ENCODE data around the gene FBXO7.

The FBXO7 gene

DNA sequence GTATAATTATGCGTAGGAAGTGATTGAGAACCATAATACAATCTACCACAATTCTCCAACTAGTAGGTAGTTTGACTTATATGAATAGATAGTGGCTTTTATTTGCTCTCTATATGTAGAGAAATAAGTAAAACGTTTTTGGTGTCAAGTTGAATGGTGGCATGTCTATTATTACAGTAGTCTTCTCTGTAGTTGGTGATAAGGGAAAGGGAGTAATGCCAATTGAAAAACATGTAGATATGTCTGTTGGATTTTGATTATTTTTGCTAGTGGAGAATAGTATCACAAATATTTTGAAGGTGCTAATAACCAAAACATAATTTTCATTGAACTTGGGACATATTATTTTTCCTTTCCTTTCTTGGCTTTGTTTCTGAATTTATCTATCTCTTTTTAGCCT lies 17.5 kb downstream of the FBXO7 start:
- DNase-seq, result no peak

- no peak for DNase-seq
Measured at GRCh38 chr22:32493551-32493950, 18.9 kb downstream of the FBXO7 start.

GRCh38 chr22:32494971-32495370 lies 20.4 kb downstream of the FBXO7 start:
- DNase-seq, result no peak

- no peak for DNase-seq
Measured at GRCh38 chr22:32499666-32500065, 25.1 kb downstream of the FBXO7 start.

- no peak for DNase-seq
Measured at GRCh38 chr22:32501836-32502752, 27.5 kb downstream of the FBXO7 start.

DNA sequence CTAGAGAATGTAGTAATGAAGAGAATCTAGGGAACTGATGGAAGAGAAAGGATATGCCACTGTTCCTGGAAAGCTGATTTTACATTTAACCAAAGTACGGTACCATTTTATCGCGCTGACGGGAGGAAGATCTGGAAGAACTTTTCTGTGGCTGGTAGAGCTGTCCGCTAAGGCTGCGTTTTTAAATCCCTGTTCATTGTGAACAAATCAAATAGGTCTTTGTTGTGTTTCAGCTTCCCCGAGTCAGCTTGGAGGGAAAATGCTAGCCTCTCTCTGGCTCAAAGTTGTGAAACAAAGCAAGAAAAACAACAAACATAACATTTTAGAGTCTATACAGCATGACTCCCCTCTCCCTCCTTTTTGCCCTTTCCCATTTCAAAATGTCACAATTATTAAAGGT lies 34.4 kb downstream of the FBXO7 start:
- DNase-seq, result no peak

GRCh38 chr22:32511274-32511673 lies 36.7 kb downstream of the FBXO7 start:
- DNase-seq, result no peak

DNA sequence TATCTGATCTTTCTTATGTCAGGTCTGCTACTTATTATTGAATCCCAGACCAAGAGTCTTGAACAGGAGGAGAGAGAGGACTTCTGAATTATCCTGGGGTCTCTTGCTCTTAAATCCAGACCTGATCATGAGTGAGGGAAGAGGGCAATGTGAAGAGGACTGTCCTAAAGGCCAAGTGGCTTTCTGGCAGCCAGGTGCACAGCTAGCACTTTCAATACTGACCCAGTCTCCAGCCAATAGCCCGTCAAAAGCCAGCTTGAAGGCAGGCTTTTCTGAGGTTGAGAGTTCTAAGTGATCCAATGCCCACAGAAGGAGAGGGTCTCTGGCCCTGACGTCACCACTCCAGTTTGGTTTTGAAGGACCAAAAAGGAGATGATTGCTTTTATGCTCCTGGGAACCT lies 37.2 kb downstream of the FBXO7 start:
- no peak for DNase-seq

DNA sequence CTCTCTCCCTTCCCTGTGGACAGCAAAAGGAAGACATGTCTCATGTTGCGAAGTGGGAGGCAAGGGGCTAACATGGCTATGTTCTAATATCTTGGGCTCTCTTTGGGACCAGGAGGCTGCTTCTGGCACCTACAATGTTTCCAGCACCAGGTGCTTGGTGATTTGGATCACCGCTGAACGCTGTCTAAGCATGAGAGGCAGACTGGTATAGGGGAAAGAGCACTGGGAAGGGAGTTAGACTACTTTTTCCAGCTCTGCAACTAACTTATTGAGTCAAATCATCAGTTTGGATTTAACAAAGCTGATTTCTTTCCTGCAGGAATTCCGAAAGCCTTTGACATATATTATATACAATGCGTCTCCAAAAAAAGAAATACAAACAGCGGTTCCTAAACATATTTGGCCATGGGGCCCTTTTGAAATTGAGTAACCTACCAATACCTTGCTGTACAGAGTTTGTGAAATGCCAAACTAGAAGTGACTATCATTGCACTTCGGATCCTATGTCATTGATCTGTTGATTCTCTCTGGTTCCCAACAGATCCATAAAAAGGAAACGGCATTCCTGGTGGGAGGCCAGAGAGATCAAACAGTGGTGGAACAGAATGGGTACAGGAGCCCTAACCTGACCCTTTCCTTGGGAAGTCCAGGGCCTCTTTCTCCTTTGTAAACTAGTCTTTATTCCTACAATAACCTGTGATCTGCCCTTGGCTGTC lies 37.8 kb downstream of the FBXO7 start:
- no peak for DNase-seq

- DNase-seq, result no peak
Measured at GRCh38 chr22:32515084-32515483, 40.5 kb downstream of the FBXO7 start.

GRCh38 chr22:32517488-32517887 lies 42.9 kb downstream of the FBXO7 start:
- DNase-seq, result no peak

- no peak for DNase-seq
Measured at GRCh38 chr22:32517921-32518320, 43.3 kb downstream of the FBXO7 start.

GRCh38 chr22:32518381-32518780 lies 43.8 kb downstream of the FBXO7 start:
- no peak for DNase-seq

DNA sequence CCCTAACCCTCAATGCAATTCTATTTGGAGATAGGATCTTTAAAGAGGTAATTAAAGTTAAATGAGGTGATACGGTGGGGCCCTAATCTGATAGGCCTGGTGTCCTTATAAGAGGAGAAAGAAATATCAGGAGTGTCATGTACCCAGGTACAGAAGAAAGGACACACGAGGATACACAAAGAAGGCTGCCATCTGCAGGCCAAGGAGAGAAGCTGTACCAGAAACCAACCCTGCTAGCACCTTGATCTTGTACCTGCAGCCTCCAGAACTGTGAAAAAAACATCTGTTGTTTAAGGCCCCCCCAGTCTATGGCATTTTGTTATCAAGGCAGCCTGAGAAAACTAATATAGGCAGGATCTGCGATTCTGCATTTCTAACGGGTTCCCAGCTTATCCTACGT lies 44.2 kb downstream of the FBXO7 start:
- DNase-seq, result no peak

- DNase-seq, result no peak
Measured at GRCh38 chr22:32520612-32521011, 46.0 kb downstream of the FBXO7 start.

DNA sequence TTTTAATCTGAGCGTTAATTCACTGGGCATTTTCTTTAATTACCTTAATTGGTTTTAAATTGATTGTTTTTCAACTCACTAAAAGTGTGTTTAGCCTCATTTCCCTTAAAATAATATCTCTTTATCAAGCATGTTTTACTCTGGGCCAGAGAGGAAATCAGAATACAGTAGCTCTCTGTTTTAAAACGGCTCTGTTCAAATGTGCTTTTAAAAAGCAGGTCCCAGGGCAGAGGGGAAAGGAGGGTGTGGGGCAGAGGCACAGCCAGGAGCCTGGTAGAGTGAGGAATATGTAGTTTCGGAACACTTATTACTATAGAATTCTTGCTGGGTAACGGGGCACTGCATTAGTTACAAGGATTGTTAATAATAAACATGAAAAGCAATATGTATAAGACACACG lies 47.6 kb downstream of the FBXO7 start:
- no peak for DNase-seq

GRCh38 chr22:32527756-32528155 lies 53.1 kb downstream of the FBXO7 start:
- no peak for DNase-seq

DNA sequence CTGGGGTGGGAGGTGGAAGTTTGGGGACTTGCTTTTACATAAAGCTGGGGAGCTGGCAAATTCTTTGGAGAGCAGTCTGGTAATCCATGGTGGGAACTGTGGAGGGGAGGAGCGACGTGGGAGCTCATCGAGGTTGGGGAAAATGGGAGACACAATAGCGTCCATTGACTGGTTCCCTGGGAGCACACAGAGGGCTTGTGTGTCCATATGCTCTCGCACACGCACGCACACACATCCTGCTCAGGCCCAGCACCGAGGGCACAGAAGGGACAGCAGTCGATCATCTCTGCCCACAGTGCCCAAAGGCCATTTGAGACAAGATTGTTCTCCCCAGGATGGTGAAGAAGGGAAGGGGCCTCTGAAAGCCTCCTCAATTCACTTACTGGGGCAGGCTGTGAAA lies 53.7 kb downstream of the FBXO7 start:
- no peak for DNase-seq

DNA sequence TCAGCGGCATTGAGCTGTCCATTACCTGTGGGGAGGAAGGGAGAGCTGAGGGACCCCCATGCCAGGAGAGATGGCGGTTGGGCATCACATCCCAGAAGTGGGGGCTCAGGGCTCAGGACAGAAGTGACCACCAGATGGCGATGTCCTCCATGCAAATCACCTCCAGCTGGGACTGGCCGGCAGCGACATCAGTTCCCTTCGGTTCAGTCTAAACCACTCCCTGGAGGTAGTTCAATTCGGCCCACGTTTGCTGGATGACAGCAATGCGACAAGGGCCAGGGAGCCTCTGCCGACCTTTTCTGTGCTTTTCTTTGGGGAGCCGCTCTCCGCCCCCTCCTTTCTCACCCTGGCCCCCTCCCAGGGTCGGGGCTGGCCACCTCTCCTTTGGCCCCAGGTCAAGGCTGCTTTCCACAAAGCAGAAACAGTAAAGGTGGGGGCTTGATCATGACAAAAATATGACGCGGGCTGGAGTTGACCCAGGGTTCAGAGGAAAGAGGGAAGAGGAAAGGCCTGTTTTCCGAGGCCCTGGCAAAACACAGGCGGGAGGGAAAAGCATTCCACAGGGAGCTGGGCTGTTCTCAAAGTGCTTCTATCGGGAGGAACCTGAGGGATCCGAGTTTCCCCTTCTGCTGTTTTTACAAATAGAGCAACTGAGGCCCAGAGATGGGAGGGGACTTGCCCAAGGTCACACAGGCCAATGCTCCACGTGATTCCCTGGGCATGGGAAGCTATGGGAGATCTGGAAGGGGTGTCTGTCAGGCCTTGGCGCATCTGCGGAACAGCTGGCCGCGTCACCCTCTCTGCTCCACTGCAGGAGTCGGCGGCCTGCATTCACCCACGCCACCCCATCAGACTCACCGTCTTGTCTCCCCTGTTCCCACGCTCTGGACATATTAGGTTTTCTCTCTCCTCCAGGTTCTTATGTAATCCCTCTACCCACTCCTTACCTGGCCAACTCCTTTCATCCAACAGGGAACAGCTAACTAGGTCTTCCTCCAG lies 54.7 kb downstream of the FBXO7 start:
- no peak for DNase-seq

GRCh38 chr22:32531228-32531627 lies 56.6 kb downstream of the FBXO7 start:
- no peak for DNase-seq

DNA sequence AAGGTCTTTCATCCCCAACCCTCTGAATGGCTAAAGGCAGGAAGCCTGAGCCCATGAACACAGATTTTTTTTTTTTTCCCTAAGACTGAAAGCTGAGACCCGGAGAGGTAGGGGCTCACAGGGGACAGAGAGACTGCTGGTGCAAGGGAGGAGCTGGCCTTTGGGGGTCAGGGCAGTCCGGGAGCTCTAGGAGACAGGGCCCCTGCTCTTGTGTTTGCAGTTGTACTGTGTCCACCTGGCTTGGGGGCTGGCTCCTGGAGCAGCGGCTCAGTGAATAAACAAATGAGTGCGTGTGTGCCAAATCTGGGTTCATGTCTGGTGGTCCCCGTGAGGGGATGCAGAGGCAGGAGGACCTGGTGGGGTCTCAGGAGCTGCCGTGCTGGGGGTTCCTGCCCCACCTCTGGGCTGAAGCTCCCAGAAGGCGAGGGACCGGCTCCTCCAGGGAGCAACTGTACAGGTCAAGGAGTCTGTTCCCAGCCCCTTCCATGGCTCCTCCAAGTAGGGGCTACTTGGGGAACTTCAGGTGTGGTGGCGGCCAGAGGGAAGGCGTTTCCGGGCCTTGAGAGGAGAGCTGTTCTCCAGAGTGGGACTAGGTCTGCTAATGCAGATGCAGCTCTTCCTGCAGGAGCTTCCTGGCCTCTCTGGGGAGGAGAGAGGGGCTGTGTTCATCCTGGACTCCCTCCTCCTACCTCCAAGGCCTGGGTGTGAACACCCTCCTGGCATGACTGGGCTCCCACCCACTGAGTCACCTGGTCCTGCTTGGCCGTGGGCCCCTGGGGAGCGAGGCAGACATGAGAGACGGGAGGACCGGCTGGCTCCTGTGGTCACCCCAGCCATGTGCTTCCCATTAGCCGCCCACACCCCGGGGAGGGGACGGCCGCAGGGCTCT lies 57.6 kb downstream of the FBXO7 start:
- no peak for DNase-seq

DNA sequence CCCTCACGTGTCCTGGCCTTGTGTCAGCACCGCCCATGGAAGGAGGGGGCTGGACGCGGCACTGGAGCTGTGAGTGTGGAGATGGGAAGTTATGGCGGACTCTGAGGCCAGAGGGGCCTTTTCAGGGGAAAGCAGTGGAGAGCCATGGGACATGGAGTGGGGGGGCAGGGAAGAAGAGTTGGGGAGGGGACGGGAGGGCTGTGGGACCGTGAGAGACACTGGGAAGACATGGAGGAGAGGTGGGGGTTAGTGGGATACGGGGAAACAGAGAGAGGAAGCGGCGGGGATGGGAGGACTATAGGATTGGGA lies 58.2 kb downstream of the FBXO7 start:
- no peak for DNase-seq

All from NCI-H2107 (cell line).